Endothelial cell of umbilical vein (primary cell): ENCODE data around the gene STH. TPM values are rescaled to one million over a fixed set of nuclear protein-coding genes. Genes with fewer than 3 reads are reported as not detected.

Experiments
- BruUV-seq: library from RNA; stranded (reverse); fragments of 400-500 nt; replicated peaks from 2 replicates; lab custom pipeline; 2021; lab: Mats Ljungman, UMichigan
- CTCF ChIA-PET: fragments of 300-600, 350-600 bp; sonication (Branson Sonifier 250); formaldehyde crosslinking; loops from one replicate; lab custom pipeline; 2021; ENCODE audit warnings: antibody characterized with exemption, inconsistent platforms; lab: Charles Lee
- POLR2A ChIA-PET: fragments of 300-600, 350-600 bp; sonication (Branson Sonifier 250); formaldehyde crosslinking; loops from one replicate; lab custom pipeline; 2021; ENCODE audit warnings: antibody characterized with exemption, inconsistent platforms; lab: Charles Lee
- DNase-seq: peaks from one replicate; pipeline ENCODE4 v3.0.0-alpha.2; 2011; ENCODE audit warnings: low read depth, low spot score
- FAIRE-seq: peaks from 2 replicates; lab custom pipeline; 2011; peaks lifted over from hg19 to GRCh38; lab: Jason Lieb, UNC
- H2AFZ ChIP-seq: 2 replicates; pipeline ENCODE4 v1.6.0; 2012; ENCODE audit warnings: low read depth, low read length, control low read depth, inconsistent platforms
- H3K27ac ChIP-seq: 2 replicates; pipeline ENCODE4 v1.5.1; 2011; ENCODE audit warnings: low read depth, mild to moderate bottlenecking, control low read depth, low read length, moderate library complexity; ENCODE audit not compliant: insufficient read depth
- H3K27me3 ChIP-seq, 2 experiments: 2 replicates each; pipeline versions ENCODE4 v1.6.0 to v1.6.1; 2011; ENCODE audit warnings: low read length in 2 of 2, mixed read lengths in 1 of 2; ENCODE audit not compliant: control insufficient read depth in 2 of 2, insufficient read depth in 2 of 2
- H3K36me3 ChIP-seq, 2 experiments: 2 replicates in 1 of 2; 3 replicates in 1 of 2; pipeline ENCODE4 v1.5.1; 2011; ENCODE audit warnings: low read length in 2 of 2, mild to moderate bottlenecking in 1 of 2, moderate library complexity in 1 of 2; ENCODE audit not compliant: control insufficient read depth in 2 of 2, insufficient read depth in 2 of 2; ENCODE audit errors: extremely low read depth in 1 of 2
- H3K4me1 ChIP-seq: 3 replicates; pipeline ENCODE4 v1.5.1; 2011; ENCODE audit warnings: mild to moderate bottlenecking, low read length; ENCODE audit not compliant: control insufficient read depth, insufficient read depth; ENCODE audit errors: extremely low read depth
- H3K4me2 ChIP-seq: 2 replicates; pipeline ENCODE4 v1.6.1; 2011; ENCODE audit warnings: low read length, control low read depth, mixed read lengths; ENCODE audit not compliant: insufficient read depth
- H3K4me3 ChIP-seq, 3 experiments: fragments of 200-600 bp in 1 of 3; sonication (generic), shearing (Covaris generic) in 1 of 3; replicated peaks in 1 of 3; 2 replicates each; pipeline ENCODE4 v1.5.1; 2011 to 2016; ENCODE audit warnings: control low read depth in 3 of 3, low read length in 3 of 3, mild to moderate bottlenecking in 2 of 3, inconsistent platforms in 1 of 3, low read depth in 1 of 3, moderate library complexity in 1 of 3; ENCODE audit not compliant: insufficient read depth in 1 of 3
- H3K79me2 ChIP-seq: 2 replicates; pipeline ENCODE4 v1.6.0; 2012; ENCODE audit warnings: low read length, inconsistent platforms; ENCODE audit not compliant: control insufficient read depth, insufficient read depth
- H3K9ac ChIP-seq: replicated peaks from 2 replicates; pipeline ENCODE3; 2011; ENCODE audit warnings: low read length, control low read depth; ENCODE audit not compliant: insufficient read depth; ENCODE audit errors: extremely low read depth
- H3K9me1 ChIP-seq: replicated peaks from 3 replicates; pipeline ENCODE4 v1.6.0; 2011; ENCODE audit warnings: mild to moderate bottlenecking, low read length; ENCODE audit not compliant: control insufficient read depth, insufficient read depth; ENCODE audit errors: extremely low read depth
- H3K9me3 ChIP-seq: replicated peaks from 2 replicates; pipeline ENCODE4 v1.5.1; 2012; ENCODE audit warnings: low read length, inconsistent platforms; ENCODE audit not compliant: control insufficient read depth, insufficient read depth
- H4K20me1 ChIP-seq: replicated peaks from 2 replicates; pipeline ENCODE3; 2011; ENCODE audit warnings: mild to moderate bottlenecking, low read length; ENCODE audit not compliant: control insufficient read depth, insufficient read depth; ENCODE audit errors: extremely low read depth
- CTCF ChIP-seq, 2 donors: IDR thresholded peaks; 1 replicate in 1 of 2; 2 replicates in 1 of 2; pipeline ENCODE4 v1.5.1; 2011; ENCODE audit warnings: low read length in 2 of 2, mild to moderate bottlenecking in 2 of 2, moderate library complexity in 2 of 2, control low read depth in 1 of 2, inconsistent platforms in 1 of 2, low read depth in 1 of 2; ENCODE audit not compliant: insufficient read depth in 1 of 2; ENCODE audit errors: extremely low read depth in 1 of 2
- EZH2 ChIP-seq: IDR thresholded peaks from 2 replicates; pipeline ENCODE4 v1.6.1; 2012; ENCODE audit warnings: borderline replicate concordance, low read depth, mild to moderate bottlenecking, moderate library complexity, low read length, inconsistent platforms; ENCODE audit not compliant: severe bottlenecking
- FOS ChIP-seq: IDR thresholded peaks from 2 replicates; pipeline ENCODE4 v1.6.1; 2011; ENCODE audit warnings: mild to moderate bottlenecking, low read length, moderate library complexity, borderline replicate concordance; ENCODE audit not compliant: insufficient read depth
- GATA2 ChIP-seq: IDR thresholded peaks from 2 replicates; pipeline ENCODE4 v1.7.0; 2011; ENCODE audit warnings: low read depth, mild to moderate bottlenecking, moderate library complexity, mixed read lengths, low read length; ENCODE audit not compliant: insufficient read length, insufficient read depth
- JUN ChIP-seq: IDR thresholded peaks from 2 replicates; pipeline ENCODE4 v1.6.1; 2011; ENCODE audit warnings: borderline replicate concordance, low read depth; ENCODE audit not compliant: insufficient read length, insufficient read depth
- MAX ChIP-seq: IDR thresholded peaks from 2 replicates; pipeline ENCODE4 v1.6.1; 2011; ENCODE audit not compliant: insufficient read depth, insufficient read length
- MYC ChIP-seq: IDR thresholded peaks from one replicate; pipeline ENCODE4 v1.6.1; 2011; ENCODE audit warnings: mild to moderate bottlenecking, low read depth, low read length
- POLR2AphosphoS5 ChIP-seq: IDR thresholded peaks from 2 replicates; pipeline ENCODE4 v1.6.1; 2012; ENCODE audit warnings: low read depth, mild to moderate bottlenecking, control low read depth, low read length, moderate library complexity; ENCODE audit not compliant: insufficient read depth
- dilution Hi-C: fragments of 300-500 bp; cut with MboI; formaldehyde crosslinking; loops from one replicate; pipeline ENCODE4 v1.15.0; 2019; ENCODE audit warnings: low sequenced_read_pairs; ENCODE audit not compliant: extremely low pct_ligation_motif_present
- intact Hi-C: fragments of 100-400 bp; cut with micrococcal nuclease; formaldehyde crosslinking; loops from one replicate; pipeline ENCODE4 v1.10.0; 2022
- polyA plus RNA-seq, 4 experiments: library from polyadenylated mRNA; depleted of rRNA in 3 of 4; stranded (reverse) in 3 of 4; unstranded in 1 of 4; fragments of >200 nt; gene quantifications; 2 replicates each; pipeline versions ENCODE4 v1.2.1 to v1.2.3, GENCODE V29; 2011 to 2012; ENCODE audit warnings: missing spikeins in 1 of 4
- total RNA-seq: library from RNA; stranded (reverse); gene quantifications from 2 replicates; pipeline ENCODE4 v1.2.3, GENCODE V29; 2021

Gene STH
- total and polyA plus RNA-seq, 2 donors (not counting 3 experiments of a cell fraction or from before 2014, with no cell fraction given), result not detected

GRCh38 chr17:45966606-45967280 lies 32.3 kb upstream of the STH start:
- CTCF ChIA-PET, result interaction anchor here (1.1 to 1.5 kb wide), 3 partner anchors 13 to 18 kb away, joined by 3 to 6 read pairs (median 4); no protein-coding TSS in a partner anchor
- no peaks in the 10 kb centered on the region for H3K79me2 ChIP-seq
- no peak for TF ChIP-seq GATA2
- TF ChIP-seq MAX, result no peak
- TF ChIP-seq FOS, result no peak
- no peak for TF ChIP-seq EZH2
- no peak for TF ChIP-seq JUN
- TF ChIP-seq POLR2AphosphoS5, result no peak
- FAIRE-seq (no peak), DNase-seq (no peak)
- H3K4me3 ChIP-seq, result no peak overlapping the region
- dilution Hi-C loops (no loop called here), intact Hi-C loops (no loop called here)
- no peak overlapping the region for H2AFZ ChIP-seq
- no peak overlapping the region for H3K4me2 ChIP-seq
- H3K4me1 ChIP-seq, result no peaks in the 10 kb centered on the region
- POLR2A ChIA-PET, result no interaction called here
- H3K9me1 ChIP-seq, result no peaks in the 10 kb centered on the region
- no peaks in the 10 kb centered on the region for H4K20me1 ChIP-seq
- no peaks in the 10 kb centered on the region for H3K9me3 ChIP-seq
- H3K9ac ChIP-seq, result no peak overlapping the region
- peaks cover 10 to 16% of the 10 kb centered on the region in 2 experiments for H3K27me3 ChIP-seq
- no TSS peak for BruUV-seq
- no peak overlapping the region for H3K27ac ChIP-seq
- no peaks in the 10 kb centered on the region for H3K36me3 ChIP-seq

DNA sequence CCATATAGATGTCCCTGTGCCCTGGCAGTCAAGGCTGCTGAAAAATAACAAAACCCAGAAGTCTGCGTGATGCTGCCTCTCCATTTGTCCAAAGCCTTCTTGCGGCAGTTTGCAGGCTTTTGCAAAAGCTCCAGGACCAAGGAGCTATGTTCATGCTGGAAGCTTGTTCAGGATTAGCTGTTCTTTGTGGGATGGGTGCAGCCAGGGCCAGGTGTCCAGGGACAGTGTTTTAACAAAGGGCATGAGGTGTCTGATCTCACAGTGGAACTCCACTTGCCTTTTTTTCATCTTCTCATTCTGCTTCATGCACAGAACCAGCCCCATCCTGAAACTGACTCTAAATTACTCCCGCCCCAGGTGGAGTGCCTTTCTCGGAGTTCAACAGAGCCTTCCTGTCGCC lies 31.7 kb upstream of the STH start:
- Histone ChIP-seq H3K4me3 (no peak overlapping the region), H3K9ac (no peak overlapping the region), H3K9me3 (no peaks in the 10 kb centered on the region), H3K36me3 (no peaks in the 10 kb centered on the region), H3K27me3 (peaks cover 12 to 16% of the 10 kb centered on the region in 2 experiments), H4K20me1 (no peaks in the 10 kb centered on the region), H2AFZ (no peak overlapping the region), H3K79me2 (no peaks in the 10 kb centered on the region), H3K4me2 (no peak overlapping the region), H3K4me1 (no peaks in the 10 kb centered on the region), H3K27ac (no peak overlapping the region), H3K9me1 (no peaks in the 10 kb centered on the region)
- dilution Hi-C loops, result no loop called here
- no TSS peak for BruUV-seq
- intact Hi-C loops, result no loop called here
- no peak for FAIRE-seq
- ChIA-PET POLR2A (no interaction called here), CTCF (interaction anchor here (1.3 to 1.5 kb wide), 2 partner anchors 12 to 18 kb away, joined by 3 to 6 read pairs; no protein-coding TSS in a partner anchor)
- no peak for DNase-seq
- TF ChIP-seq MYC (no peak), EZH2 (no peak), CTCF (IDR thresholded peaks at IDR 0.05; ENCODE audit: extremely low read depth in 1 of 2, insufficient read depth in 1 of 2, low read depth in 1 of 2, low read length in 2 of 2) (no peak), MAX (no peak), POLR2AphosphoS5 (no peak)
